GF-D8 (cell line): ENCODE data around the gene CSAD.
A peak's percentile ranks its signal among the peaks of the same experiment; 100 is the strongest.
"Not testable (repeated sequence)": the region's sequence is repeated elsewhere in the genome, so short reads cannot be mapped to it uniquely, and the experiment has no call there.

Experiments
- DNase-seq: peaks from one replicate; lab custom pipeline; 2025; lab: John Stamatoyannopoulos, UW

The CSAD gene

DNA sequence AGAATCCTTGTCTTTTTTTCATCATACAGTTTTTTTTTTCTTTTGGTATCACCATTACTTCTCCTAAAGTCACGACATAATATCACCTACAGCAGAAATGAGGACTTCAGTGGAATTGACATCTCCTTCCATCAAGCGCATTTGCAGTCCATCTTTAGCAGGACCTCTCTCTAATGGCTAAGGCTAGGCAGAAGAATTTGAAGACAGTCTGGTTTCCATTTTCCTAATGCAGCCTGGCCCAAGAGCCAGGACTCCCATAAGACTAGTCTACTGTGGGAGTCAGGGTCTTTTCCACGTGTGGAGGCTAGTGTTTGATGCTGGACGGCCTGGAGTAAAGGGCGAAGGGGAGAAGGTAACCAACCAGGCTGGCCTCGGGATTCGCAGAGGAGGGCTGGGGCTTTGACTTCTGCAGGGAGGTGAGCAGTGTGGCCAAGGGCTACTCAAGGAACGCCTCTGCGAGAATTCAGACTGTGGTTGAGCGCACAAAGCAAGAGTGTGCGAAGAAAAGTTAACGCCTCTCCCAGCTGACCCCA is 972 bp downstream of the CSAD start:
- no peak for DNase-seq

DNA sequence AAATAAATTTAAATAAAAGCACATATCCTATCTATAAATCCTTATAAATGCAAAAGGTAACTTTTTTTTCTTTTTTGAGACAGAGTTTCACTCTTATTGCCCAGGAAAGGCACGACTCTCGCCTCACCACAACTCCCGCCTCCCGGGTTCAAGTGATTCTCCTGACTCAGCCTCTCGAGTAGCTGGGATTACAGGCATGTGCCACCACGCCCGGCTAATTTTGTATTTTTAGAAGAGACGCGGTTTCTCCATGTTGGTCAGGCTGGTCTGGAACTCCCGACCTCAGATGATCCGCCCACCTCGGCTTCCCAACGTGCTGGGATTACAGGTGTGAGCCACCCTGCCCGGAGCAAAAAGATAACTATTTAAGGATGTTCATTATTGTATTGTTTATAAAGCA is 1.9 kb downstream of the CSAD start:
- not testable (repeated sequence) for DNase-seq

DNA sequence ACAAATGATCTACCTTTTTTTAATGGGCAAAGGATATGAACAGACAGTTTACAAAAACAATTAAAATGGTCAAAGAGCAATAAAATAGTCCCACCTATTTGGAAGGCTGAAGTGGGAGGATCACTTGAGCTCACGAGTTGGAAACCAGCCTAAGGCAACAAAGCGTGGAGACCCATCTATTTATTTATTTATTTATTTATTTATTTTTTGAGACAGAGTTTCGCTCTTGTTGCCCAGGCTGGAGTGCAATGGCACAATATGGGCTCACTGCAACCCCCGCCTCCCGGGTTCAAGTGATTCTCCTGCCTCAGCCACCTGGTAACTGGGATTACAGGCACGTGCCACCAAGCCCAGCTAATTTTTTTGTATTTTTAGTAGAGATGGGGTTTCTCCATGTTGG is 3.3 kb downstream of the CSAD start:
- DNase-seq = not testable (repeated sequence)

DNA sequence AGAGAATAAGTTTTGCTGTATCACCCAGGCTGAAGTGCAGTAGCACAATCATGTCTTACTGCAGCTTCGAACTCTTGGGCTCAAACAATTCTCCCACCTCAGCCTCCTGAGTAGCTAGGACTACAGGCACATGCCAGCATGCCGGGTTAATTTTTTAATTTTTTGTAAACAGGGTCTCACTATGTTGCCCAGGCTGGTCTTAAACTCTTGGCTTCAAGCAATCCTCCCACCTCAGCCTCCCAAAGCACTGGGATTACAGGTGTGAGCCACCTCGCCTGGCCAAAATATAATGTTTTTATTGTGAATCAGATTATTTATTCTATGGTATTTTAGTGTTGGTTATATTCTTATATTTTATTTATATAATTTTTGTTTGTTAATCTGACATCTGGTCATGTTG is 4.0 kb downstream of the CSAD start:
- no peak for DNase-seq

DNA sequence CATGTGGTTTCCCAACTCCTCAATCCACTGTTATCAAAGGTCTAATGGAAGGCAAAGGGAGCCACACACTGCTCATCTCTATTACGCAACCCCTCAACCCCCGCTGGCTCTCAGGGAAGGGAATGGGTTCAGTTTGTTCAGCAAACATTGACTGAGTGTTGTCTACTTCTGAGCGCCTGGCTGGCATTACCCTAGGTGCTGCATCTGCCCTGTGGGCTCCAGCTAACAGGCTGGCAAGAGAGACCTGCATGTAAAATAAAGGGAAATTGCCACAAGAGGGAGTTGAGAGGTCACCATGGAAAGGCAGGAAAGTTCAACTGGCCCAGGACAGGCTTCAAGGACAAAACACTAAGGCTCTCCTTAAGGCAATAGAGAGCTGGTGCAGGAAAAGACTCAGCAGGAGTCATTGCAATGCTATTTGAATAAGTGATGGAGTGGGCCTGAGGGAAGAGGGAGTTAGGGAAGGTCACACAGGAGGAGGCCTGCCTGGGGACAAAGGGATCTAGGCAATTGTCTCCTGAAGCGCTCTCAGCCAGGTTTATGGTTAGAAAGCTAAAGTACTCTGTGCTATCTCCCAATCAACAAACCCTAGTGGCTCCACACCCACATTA is 5.7 kb downstream of the CSAD start:
- peak; percentile 59 for DNase-seq

DNA sequence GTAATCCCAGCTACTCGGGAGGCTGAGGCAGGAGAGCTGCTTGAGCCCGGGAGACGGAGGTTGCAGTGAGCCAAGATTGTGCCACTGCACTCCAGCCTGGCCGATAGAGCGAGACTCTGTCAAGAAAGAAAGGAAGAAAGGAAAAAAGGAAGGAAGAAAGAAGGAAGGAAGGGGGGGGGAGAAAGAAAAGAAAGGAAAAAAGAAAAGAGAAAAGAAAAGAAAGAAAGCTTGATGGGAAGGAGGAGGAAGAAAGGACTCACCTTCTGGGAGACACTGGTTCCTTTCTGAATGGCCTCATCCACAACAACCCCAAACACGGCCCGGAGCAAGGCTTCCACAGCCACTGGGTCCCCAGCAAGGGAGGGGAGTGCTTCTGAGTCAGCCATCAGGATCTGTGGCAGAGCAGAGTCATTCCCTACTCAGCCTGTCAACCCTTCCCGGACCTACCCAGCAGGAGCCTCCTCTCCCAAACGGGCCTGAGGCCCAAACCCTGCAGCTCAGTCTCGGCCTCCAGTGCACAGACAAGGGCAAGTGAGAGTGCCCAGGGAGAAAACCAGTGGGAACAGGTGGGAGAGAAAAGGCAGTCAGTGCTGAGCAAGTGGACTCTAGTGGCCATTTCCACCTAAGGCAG is 7.5 kb downstream of the CSAD start:
- DNase-seq = no peak

DNA sequence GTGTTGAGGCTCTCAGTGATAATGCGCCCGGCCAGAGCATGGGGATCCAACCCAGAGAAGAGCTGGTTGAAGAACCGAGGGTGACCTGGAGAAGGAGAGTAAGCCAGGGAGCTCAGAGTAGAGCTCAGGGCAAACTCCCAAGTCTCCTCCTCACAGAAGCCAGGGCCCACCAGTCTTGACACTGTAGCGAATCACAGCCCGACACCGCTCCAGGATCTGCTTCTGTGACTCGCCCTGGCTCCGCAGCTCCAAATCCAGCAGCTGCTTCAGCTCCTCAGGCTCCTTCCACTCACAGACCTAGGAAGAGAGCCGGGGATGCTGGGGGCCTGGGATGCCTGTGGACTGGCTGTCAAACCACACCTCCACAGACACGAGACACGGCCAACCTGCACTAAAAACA is 8.4 kb downstream of the CSAD start:
- no peak for DNase-seq

DNA sequence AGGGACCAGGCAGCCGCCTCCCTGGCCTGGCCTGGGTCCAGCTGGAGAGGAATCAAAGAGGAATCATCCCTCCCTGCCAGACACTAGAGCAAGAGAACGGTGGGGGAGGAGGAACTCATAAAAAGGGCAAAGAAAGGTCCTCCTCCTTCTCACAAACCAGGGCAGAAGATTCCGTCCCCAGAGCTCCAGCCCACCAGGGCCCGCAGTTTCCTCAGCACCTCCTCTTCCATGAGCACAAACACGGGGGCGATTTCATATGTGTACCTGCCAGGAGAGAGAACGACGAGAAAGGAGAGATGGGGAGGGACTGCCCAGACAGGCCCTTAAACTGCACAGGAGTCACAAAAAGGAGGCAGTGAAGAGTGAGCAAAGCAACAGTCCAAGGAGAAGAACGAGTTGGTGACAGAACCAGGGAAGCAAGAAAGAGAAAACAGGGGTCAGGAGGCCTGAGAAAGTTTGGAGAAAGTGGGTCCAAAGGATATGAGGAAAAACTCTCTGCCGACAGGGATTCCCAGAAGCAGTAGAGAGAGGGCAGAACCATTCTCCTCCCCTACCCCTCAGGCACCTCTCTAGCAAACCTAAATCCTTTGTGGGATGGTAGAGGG is 8.9 kb downstream of the CSAD start:
- no peak for DNase-seq

DNA sequence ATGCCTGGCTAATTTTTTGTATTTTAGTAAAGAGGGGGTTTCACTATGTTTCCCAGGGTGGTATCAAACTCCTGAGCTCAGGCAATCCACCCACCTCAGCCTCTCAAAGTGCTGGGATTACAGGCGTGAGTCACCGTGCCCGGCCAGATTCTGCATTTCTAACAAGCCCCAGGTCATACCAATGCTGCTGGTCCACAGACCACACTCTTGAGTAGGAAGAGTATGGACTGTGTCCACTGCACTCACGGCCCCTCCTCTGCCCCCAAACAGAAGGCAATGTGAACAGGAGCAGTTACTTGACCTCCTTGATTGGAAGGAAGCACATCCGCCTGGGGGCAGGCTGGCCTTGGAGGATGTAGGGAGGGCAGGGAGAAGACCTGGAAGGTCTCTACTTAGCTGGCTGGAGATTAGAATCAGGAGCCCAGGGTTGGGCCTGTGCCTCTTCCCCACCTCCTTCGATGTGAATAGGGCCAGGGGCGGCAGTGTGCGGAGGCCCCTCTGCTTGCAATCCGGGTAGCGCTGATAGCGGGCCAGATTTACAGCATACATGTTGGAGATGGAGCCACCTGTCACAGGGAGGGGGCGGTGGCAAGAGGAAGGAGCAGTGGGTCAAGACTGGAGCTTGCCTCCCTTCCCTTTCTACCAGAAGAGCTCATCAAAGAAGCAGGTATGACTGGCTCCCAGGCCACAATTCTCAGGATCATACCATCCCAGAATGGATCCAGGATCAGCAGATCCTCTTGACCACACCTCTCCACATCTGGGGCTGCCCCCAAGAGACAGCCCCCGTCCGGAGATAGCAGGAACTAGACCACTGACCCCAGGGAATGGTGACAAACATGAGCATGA is 9.6 kb downstream of the CSAD start:
- DNase-seq = no peak

DNA sequence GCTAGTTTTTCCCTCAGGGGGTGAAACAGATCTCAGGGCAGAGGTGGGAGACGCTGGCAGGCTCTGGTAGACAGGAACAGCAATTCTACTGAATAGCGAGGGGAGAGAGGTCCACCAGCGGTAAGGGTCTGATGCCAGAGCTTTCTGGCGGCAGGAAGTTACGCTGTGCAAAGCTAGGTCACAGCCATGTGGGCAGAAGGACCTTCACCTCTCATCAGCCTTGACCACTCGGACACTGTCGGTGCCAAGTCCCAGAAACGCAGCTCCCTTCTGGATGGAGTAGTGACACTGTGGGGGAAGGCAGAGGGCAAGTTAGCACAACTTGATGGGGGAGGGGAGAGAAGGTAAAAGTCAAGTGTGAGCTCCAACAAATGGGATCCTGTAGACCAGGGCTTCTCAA is 10.5 kb downstream of the CSAD start:
- DNase-seq = no peak

DNA sequence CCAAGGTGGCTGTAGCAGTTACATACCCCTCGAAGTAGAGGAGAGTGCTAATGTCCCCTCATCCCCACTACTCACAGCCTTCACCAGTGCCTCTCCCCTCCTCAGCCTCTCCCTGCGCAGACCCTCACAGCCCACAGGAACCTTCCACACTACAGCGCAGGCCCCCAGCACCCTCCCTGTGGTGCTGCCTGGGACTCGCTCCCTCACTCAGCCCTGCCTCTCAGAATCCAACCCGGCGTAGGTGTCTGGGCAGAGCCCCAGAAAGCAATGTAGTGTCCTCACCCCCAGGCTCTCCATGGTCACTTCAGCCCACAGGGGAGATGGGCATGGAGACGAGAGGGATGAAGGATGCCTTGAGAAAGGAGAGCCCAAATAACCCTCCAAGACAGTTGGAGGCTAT is 11.1 kb downstream of the CSAD start:
- DNase-seq = no peak

DNA sequence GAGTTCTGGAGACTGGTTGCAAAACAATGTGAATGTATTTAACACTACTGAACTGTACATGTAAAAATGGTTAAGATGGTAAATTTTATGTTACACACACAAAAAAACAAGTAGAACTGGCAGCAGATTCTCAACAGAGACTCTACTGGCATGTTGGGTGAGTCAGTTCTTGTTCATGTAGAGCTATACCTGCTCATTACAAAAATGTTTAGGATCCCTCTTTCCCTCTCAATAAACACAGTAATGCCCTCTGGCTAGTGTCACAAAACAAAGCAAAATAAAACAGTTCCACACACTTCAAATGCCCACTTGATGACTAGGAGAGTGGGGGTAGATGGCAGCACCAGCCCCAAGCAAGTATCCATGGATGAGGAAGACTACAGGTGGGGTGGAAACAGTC is 13.9 kb downstream of the CSAD start:
- no peak for DNase-seq

DNA sequence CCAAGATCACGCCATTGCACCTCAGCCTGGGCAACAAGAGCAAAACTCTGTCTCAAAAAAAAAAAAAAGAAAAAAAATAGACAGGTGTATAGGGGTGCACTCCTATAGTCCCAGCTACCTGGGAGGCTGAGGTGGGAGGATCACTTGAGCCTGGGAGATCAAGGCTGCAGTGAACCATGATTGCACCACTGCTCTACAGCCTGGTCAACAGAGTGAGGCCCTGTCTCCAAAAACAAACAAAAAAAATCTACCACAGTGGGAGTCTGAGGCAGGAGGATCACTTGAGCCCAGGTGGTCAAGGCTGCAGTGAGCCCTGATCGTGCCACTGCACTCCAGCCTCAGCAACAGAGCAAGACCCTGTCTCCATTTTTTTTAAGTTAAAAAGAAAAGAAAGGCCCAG is 17.7 kb downstream of the CSAD start:
- not testable (repeated sequence) for DNase-seq

DNA sequence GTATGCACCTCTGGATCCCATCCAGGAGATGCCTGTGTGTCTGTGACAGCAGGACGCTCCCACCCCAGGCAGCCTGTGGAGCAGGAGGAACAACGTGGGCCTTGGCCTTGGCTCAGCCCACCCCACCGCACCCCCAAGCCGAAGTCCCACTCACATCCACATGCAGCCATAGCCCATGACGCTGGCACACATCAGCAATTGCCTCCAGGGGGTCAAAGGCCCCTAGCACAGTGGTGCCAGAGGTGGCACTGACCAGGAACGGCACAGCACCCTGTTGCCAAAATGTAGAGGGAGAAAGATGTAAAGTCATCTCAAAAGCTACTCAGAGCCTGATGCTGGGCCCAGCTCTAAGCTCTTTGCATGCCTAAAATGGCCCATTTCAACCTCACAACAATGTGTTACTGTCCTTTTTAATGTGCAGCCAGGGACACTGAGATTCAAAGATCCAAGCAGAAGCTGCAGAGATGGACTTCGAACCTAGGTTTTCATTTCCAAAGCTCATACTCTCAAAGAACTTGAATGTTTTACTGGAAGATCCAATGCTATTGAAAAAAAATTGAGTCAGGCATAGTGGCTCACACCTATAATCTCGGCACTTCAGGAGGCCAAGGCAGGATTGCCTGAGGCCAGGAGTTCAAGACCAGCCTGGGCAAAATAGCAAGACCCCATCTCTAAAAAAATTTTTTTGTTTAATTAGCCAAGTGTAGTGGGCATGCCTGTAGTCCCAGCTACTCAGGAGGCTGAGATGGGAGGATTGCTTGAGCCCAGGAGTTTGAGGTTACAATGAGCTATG is 19.4 kb downstream of the CSAD start:
- DNase-seq = no peak

DNA sequence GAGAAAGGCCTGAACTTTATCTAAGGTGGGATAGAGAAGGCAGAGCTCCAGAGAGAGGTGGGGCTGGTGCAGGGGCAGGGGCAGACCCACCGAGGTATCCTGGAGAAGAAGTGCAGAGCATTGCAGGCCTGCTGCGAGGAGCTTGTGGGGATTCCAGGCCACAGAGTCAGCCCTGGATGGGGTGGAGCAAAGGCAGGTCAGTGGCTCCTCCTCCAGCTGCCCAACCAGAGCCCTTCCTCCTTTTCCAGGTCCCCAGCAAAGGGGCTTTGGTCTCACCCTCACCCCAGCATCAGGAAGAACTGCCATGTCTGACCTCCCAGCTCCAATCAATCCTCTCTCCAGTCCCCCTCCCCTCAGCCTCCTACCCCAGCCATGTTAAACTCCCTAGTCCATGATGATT is 20.1 kb downstream of the CSAD start:
- DNase-seq = no peak

DNA sequence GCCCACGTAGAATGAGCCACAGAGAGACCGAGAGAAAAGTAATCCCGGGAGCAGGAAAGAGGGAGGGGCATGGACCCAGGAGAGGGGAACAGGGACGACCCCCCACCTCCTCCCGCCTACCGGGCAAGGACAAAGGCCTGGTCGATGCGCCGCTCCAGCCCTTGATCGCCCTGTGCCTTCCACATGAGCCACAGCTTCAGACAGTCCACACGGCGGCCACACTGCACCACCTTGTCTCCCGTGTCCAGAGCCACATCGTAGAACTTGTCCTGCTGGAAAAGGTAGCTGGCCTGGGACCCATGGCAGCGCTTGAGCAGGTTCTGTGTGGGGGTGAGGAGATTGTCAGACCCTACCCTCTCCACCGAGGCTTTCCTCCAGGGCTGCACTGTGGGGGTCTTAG is 20.7 kb downstream of the CSAD start:
- no peak for DNase-seq

DNA sequence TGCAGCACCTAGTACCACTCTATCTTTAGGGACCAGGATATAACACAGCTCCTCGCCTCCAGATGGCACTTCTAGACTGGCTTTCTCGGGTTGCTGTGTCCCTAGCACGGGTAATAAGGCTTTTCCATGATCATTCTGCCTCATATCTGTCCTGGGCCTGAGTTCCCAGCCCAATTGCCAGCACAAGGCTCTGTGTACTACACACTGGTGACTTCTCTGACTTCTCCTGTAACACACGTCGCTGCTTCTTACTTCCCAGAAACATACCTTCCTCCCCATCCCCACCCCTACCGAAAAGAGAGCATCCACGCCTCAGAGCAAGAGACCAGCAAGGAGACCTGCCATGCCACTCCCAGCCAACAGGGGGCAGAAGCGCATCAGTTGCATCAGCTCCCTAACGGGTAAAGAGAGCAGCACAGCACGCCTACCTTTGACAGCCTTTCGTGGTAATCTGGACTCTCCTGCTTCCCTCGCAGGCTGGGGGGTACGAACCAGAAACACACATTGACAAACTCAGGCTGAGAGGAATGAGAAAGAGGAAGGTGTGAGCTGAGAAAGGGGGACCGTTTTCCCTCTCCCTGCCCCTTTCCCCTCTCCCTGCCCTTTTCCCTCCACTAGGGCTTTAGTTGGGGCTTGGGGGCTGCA is 21.4 kb downstream of the CSAD start:
- peak; percentile 57 for DNase-seq

DNA sequence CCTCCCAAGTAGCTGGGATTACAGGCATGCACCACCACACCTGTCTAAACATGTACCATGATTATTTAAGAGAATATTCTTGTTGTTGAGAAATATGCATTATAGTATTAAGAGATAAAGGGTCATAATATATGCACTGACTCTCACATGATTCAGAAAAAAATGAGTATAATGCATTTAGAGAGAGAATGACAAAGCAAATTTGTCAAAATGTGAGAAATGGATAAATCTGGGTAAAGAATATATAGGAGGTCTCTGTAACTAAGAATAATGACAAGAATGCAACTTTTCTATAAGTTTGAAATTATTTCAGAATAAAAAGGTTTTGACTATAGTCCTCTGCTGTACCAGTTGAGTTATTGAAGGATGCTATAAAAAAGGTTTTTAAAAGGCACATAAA is 28.3 kb downstream of the CSAD start:
- DNase-seq = no peak

DNA sequence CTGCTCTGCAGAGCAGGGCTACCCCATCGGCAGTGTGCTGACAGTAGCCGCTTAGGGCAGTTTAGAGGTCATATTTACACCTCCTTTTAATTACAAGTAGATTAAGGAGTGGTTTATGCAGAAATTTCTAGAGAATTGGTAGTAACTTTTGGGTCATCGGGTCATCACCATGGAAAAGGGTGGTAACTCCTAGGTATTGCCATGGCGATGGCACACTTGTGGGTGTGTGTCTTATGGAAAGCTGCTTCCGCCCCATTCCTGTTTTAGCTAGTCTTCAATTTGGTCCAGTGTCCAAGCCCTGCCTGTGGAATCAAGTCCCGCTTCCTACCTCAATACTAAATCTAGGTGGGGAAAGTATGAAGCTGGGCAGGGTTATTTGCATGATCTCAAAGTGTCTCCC is 29.7 kb downstream of the CSAD start:
- no peak for DNase-seq

DNA sequence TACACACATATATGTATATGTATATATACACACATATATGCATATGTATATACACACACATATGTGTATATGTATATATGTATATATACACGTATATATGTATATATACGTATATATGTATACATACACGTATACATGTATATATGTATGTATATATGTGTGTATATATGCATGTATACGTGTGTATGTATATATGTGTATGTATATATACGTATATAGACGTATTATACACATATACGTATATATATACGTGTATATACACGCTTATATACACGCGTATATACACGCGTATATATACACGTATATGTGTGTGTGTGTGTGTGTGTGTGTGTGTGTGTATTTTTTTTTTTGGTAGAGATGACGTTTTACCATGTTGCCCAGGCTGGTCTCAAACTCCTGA is 33.1 kb downstream of the CSAD start:
- no peak for DNase-seq

DNA sequence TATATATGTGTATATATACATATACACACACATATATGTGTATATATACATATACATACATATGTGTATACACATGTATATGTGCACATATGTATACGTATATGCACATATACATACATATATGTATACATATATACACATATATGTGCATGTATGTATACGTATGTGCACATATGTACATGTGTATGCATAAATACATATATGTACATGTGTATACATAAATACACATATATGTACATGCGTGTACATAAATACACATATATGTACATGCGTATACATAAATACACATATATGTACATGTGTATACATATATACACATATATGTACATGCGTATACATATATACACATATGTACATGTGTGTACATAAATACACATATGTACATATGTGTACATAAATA is 33.5 kb downstream of the CSAD start:
- no peak for DNase-seq
